WTC11 (cell line): ENCODE data around the gene ZNF566. TPM values are rescaled to one million over a fixed set of nuclear protein-coding genes. Genes with fewer than 3 reads are reported as not detected.

Source experiments
- ATAC-seq: fragments of 200-7000 bp; cut with Tn5 transposase; 2 replicates; pipeline ENCODE4 v1.10.0; 2021; ENCODE audit warnings: mild to moderate bottlenecking, moderate library complexity
- CTCF ChIA-PET: fragments of 300-600 bp; sonication (Branson Sonifier 250); formaldehyde crosslinking; loops from one replicate; lab custom pipeline; 2021; ENCODE audit warnings: antibody characterized with exemption; lab: Charles Lee
- POLR2A ChIA-PET: fragments of 350-600 bp; sonication (Branson Sonifier 250); formaldehyde crosslinking; loops from one replicate; lab custom pipeline; 2021; ENCODE audit warnings: antibody characterized with exemption; lab: Charles Lee
- DNase-seq: peaks from one replicate; pipeline ENCODE4 v3.0.0; 2021; ENCODE audit warnings: low spot score
- H3K27ac Mint-ChIP-seq: 2 replicates; pipeline ENCODE4 v1.8.0; 2021; ENCODE audit warnings: mixed read lengths
- H3K27me3 Mint-ChIP-seq: 2 replicates; pipeline ENCODE4 v1.8.0; 2021; ENCODE audit warnings: low read depth, mild to moderate bottlenecking, moderate library complexity, mixed read lengths
- H3K36me3 Mint-ChIP-seq: 2 replicates; pipeline ENCODE4 v1.8.0; 2021; ENCODE audit warnings: mixed read lengths
- H3K4me1 Mint-ChIP-seq: 2 replicates; pipeline ENCODE4 v1.8.0; 2022; ENCODE audit warnings: mixed read lengths
- H3K4me3 Mint-ChIP-seq: 2 replicates; pipeline ENCODE4 v1.8.0; 2021; ENCODE audit warnings: mild to moderate bottlenecking, moderate library complexity, mixed read lengths
- H3K9me3 Mint-ChIP-seq: 2 replicates; pipeline ENCODE4 v1.8.0; 2021; ENCODE audit warnings: mixed read lengths
- AFF4 ChIP-seq: sonication (generic); formaldehyde crosslinking; IDR thresholded peaks from 2 replicates; pipeline ENCODE4 v1.8.1; 2023; ENCODE audit warnings: mild to moderate bottlenecking, missing genetic modification reagents, borderline replicate concordance
- AR ChIP-seq: fragments of 250-450 bp; sonication (Bioruptor Pico); IDR thresholded peaks from 2 replicates; pipeline ENCODE4 v1.9.0; 2021; ENCODE audit warnings: mild to moderate bottlenecking
- ATF6 ChIP-seq: sonication (generic); formaldehyde crosslinking; IDR thresholded peaks from 2 replicates; pipeline ENCODE4 v1.8.1; 2023; ENCODE audit warnings: mild to moderate bottlenecking, missing genetic modification reagents
- CREB1 ChIP-seq: sonication (generic); formaldehyde crosslinking; IDR thresholded peaks from 2 replicates; pipeline ENCODE4 v1.8.0; 2023; ENCODE audit warnings: mild to moderate bottlenecking, missing genetic modification reagents
- ELF4 ChIP-seq: sonication (generic); formaldehyde crosslinking; IDR thresholded peaks from 2 replicates; pipeline ENCODE4 v1.8.1; 2022; ENCODE audit warnings: low read depth, mild to moderate bottlenecking, moderate library complexity, missing genetic modification reagents
- MAX ChIP-seq: sonication (generic); formaldehyde crosslinking; IDR thresholded peaks from 2 replicates; pipeline ENCODE4 v1.8.0; 2022; ENCODE audit warnings: mild to moderate bottlenecking, missing genetic modification reagents
- NFYB ChIP-seq: sonication (generic); formaldehyde crosslinking; conservative IDR thresholded peaks from 2 replicates; pipeline ENCODE4 v1.8.0; 2022; ENCODE audit warnings: low read depth, missing genetic modification reagents
- NR2C2 ChIP-seq: sonication (generic); formaldehyde crosslinking; IDR thresholded peaks from 2 replicates; pipeline ENCODE4 v1.8.0; 2022; ENCODE audit warnings: mild to moderate bottlenecking, missing genetic modification reagents
- STAT6 ChIP-seq: sonication (generic); formaldehyde crosslinking; conservative IDR thresholded peaks from 2 replicates; pipeline ENCODE4 v1.8.1; 2023; ENCODE audit warnings: mild to moderate bottlenecking, low read depth, missing genetic modification reagents, moderate library complexity
- total RNA-seq: library from RNA; stranded (reverse); gene quantifications from 3 replicates; pipeline ENCODE4 v1.2.3, GENCODE V29; 2021
- TF ChIP-seq, protein P1 (sequence below): sonication (generic); formaldehyde crosslinking; IDR thresholded peaks from 2 replicates; pipeline ENCODE4 v1.8.0; 2022; ENCODE audit warnings: mild to moderate bottlenecking, missing genetic modification reagents
- TF ChIP-seq, protein P2 (sequence below): fragments of 250-450 bp; sonication (Bioruptor Pico); conservative IDR thresholded peaks from 2 replicates; pipeline ENCODE4 v1.9.0; 2021; ENCODE audit warnings: mild to moderate bottlenecking

Gene ZNF566
- total RNA-seq, 1 experiment from 2014 or later, result 10.5 TPM

GRCh38 chr19:36409841-36410240, 79.5 kb downstream of the ZNF566 start (continued):
- TF ChIP-seq STAT6 (CRISPR knock-in tag), result no peak
- TF ChIP-seq, protein P1, sequence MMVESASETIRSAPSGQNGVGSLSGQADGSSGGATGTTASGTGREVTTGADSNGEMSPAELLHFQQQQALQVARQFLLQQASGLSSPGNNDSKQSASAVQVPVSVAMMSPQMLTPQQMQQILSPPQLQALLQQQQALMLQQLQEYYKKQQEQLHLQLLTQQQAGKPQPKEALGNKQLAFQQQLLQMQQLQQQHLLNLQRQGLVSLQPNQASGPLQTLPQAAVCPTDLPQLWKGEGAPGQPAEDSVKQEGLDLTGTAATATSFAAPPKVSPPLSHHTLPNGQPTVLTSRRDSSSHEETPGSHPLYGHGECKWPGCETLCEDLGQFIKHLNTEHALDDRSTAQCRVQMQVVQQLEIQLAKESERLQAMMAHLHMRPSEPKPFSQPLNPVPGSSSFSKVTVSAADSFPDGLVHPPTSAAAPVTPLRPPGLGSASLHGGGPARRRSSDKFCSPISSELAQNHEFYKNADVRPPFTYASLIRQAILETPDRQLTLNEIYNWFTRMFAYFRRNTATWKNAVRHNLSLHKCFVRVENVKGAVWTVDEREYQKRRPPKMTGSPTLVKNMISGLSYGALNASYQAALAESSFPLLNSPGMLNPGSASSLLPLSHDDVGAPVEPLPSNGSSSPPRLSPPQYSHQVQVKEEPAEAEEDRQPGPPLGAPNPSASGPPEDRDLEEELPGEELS (CRISPR knock-in tag), result no peak

GRCh38 chr19:36408101-36408500, 81.3 kb downstream of the ZNF566 start:
- no peak for DNase-seq
- no peak for ATAC-seq
- Mint-ChIP-seq H3K36me3 (peaks cover 62% of the 10 kb centered on the region), H3K4me3 (no peak overlapping the region), H3K9me3 (no peaks in the 10 kb centered on the region), H3K27me3 (no peaks in the 10 kb centered on the region), H3K4me1 (no peaks in the 10 kb centered on the region), H3K27ac (no peak overlapping the region)
- TF ChIP-seq CREB1 (no peak), ELF4 (CRISPR knock-in tag) (no peak), AR (CRISPR knock-in tag) (no peak), NR2C2 (no peak), MAX (CRISPR knock-in tag) (no peak), AFF4 (CRISPR knock-in tag) (no peak), NFYB (no peak), ATF6 (CRISPR knock-in tag) (no peak)
- TF ChIP-seq, protein P2, sequence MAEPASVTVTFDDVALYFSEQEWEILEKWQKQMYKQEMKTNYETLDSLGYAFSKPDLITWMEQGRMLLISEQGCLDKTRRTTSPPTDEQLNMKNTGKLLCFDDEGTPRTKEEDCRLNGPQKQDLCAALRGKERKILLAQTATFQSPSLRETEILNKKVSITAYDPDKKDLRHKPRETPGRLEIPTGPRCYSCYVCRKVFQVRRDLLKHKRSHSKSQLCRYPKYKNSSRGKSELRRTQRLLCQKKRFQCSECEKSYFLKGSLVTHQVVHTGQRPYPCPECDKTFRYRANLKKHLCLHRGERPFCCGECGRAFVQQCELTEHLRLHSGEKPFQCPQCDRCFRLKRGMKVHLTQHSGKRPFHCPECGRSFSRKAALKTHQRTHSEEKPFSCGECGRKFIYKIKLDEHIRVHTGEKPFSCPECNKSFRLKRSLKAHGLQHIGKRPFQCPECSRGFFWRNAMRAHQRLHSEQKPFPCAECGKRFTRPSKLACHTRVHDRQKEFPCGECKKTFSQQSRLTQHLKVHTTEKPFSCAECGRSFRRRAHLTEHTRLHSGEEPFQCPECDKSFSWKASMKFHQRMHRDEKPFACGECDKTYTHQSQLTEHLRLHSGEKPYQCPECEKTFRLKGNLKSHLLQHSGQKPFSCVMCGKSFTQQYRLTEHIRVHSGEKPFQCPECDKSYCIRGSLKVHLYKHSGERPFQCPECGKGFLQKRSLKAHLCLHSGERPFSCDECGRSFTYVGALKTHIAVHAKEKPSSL (CRISPR knock-in tag), result no peak
- ChIA-PET POLR2A (no interaction called here), CTCF (no interaction called here)
